GM13977 (cell line): Measurements from ENCODE around the gene PTPN18.

Source experiments
- DNase-seq: peaks from one replicate; pipeline ENCODE4 v3.0.0; 2012; ENCODE audit warnings: low spot score
- in situ Hi-C: fragments of 300-500 bp; cut with MboI; formaldehyde crosslinking; loops from one replicate; pipeline ENCODE4 v1.12.0; 2022; ENCODE audit warnings: low sequenced_read_pairs, low pct_unique_long_range_greater_than_20kb, mixed read lengths, inconsistent platforms; ENCODE audit not compliant: unreplicated experiment
- TF ChIP-seq, protein P1 (sequence below): IDR thresholded peaks from 2 replicates; pipeline ENCODE4 v1.5.1; 2012; ENCODE audit warnings: mild to moderate bottlenecking, control low read depth; ENCODE audit not compliant: insufficient read depth; ENCODE audit errors: extremely low read depth, missing control alignments

Gene PTPN18

DNA sequence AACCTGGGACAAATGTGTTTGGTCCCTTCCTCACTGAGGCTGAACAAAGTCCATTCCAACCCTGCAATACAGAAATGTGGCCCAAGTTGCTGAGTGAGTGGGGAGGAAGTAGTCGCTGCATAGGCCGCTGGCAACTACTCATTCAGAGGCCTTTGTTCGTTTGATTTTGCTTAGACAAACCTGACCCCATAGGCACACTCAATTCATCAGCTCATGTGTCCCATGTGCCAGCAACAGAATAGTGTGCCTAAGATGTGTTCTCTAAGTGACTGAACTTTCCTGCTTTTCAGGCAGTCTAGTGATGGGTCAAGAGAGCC, 23.0 kb downstream of the PTPN18 start:
- DNase-seq, result no peak
- TF ChIP-seq, protein P1, sequence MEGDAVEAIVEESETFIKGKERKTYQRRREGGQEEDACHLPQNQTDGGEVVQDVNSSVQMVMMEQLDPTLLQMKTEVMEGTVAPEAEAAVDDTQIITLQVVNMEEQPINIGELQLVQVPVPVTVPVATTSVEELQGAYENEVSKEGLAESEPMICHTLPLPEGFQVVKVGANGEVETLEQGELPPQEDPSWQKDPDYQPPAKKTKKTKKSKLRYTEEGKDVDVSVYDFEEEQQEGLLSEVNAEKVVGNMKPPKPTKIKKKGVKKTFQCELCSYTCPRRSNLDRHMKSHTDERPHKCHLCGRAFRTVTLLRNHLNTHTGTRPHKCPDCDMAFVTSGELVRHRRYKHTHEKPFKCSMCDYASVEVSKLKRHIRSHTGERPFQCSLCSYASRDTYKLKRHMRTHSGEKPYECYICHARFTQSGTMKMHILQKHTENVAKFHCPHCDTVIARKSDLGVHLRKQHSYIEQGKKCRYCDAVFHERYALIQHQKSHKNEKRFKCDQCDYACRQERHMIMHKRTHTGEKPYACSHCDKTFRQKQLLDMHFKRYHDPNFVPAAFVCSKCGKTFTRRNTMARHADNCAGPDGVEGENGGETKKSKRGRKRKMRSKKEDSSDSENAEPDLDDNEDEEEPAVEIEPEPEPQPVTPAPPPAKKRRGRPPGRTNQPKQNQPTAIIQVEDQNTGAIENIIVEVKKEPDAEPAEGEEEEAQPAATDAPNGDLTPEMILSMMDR, result no peak
- in situ Hi-C loops, result loop anchor here (25.0 kb wide), 1 partner anchor 92 kb away; no protein-coding TSS in a partner anchor

DNA sequence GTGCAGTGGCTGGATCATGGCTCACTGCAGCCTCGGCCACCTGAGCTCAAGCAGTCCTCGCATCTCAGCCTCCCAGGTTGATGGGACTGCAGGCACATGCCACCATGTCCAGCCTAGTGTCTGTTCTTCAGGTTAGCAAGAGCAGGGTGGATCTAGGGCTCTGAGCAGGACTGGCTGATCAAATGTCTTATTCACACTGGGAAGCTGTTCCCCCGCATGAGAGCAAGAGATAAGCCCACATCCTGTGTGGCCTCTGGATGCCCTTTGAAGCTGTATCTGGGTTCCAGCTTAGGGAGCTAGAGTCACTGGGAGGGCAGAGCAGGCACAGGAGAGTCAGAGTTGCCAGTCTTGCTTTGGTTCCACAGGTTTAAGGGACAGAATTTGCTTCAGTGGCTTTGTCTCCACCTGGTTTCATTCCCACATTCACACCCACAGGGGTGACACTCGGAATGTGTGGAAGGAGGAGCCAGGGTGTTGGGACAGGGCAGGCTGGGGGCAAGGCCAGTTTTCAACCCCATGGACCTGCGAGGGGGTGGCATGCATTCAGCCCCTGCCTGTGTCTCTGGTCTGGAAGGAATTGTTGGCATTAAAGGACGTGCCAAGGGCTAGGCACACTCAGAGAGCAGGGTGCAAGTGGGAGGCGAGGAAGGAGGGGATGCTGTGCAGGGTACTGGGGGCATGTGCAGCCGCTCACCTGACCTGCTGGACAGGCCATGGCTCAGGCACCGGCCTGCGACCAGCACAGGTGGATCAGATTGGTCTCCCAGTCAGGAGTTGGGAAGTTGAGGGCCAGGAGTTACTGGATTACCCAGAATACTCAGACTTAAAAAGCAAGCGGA, 24.5 kb downstream of the PTPN18 start:
- TF ChIP-seq, protein P1, result no peak
- no peak for DNase-seq
- in situ Hi-C loops, result loop anchor here (25.0 kb wide), 1 partner anchor 93 kb away; no protein-coding TSS in a partner anchor

DNA sequence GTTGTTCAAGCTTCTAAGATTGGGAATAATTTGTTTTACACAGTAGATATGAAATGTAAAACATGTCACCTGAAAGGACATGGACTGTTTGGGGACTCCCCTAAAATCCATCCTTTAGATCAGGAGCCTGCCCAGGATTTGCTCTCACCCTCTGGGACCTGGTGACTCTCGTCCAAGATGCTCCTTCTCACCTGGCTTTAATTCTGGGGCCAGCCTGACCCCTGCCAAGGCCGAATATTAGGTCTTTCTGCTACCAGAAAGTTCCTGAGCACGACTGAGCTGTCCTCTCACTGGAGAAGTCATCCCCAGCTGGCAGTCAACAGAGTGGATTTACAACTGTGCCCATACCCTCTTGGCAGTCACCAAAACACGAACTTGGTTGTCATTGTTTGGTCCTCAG, 25.3 kb downstream of the PTPN18 start:
- TF ChIP-seq, protein P1, result no peak
- in situ Hi-C loops, result loop anchor here (25.0 kb wide), 1 partner anchor 94 kb away; no protein-coding TSS in a partner anchor
- no peak for DNase-seq

DNA sequence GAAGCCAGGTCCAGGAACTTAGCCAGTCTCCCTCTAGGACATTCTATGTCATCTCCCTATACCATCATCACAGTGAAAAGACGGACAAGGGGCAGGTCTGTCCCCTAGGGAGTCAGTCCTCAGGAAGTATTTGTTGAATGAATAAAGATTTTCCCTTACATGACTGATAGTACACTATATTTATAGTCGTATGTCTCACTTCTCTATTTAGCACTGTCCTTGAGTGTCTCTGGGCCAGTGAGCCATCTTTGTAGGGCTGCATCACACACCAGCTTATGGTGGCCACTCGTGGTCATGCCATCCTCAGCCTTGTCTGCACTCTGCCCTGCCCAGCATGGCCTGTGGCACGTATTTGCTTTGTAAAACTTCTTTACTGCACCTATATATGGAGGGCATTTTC, 25.8 kb downstream of the PTPN18 start:
- in situ Hi-C loops, result loop anchor here (25.0 kb wide), 1 partner anchor 94 kb away; no protein-coding TSS in a partner anchor
- DNase-seq, result no peak
- TF ChIP-seq, protein P1, result no peak

- in situ Hi-C loops, result loop anchor here (25.0 kb wide), 1 partner anchor 95 kb away; no protein-coding TSS in a partner anchor
- TF ChIP-seq, protein P1, result no peak
- DNase-seq, result no peak
These were observed 26.6 kb downstream of the PTPN18 start for GRCh38 chr2:130382313-130382917.

GRCh38 chr2:130385709-130386108, 29.9 kb downstream of the PTPN18 start:
- no peak for DNase-seq
- TF ChIP-seq, protein P1, result no peak
- in situ Hi-C loops, result loop anchor here (25.0 kb wide), 1 partner anchor 98 kb away; no protein-coding TSS in a partner anchor
